Activated CD4-positive, alpha-beta T cell treated with anti-CD3 and anti-CD28 coated beads, Interleukin-2, amount 50 U/mL, for 48 hours (primary cell): ENCODE measurements around the gene EDARADD.

Experiments used
- DNase-seq, 2 experiments: peaks; one replicate each; pipeline ENCODE4 v3.0.0-alpha.2; 2020

EDARADD gene

GRCh38 chr1:236518322-236518721 is 124.2 kb downstream of the EDARADD start:
- DNase-seq = no peak

- no peak for DNase-seq
These were observed 126.4 kb downstream of the EDARADD start for GRCh38 chr1:236520445-236521005.

GRCh38 chr1:236522937-236523703 is 129.0 kb downstream of the EDARADD start:
- no peak for DNase-seq

- peak; percentile 93 to 94 for DNase-seq
These were observed 129.6 kb downstream of the EDARADD start, which contains the start of gene LGALS8 for GRCh38 chr1:236523704-236524141. LGALS8 (plus strand) TSS chr1:236523982; CDS start chr1:236526071, 2,089 bp downstream.

- DNase-seq = peak; percentile 51 to 58
These were observed 130.2 kb downstream of the EDARADD start for GRCh38 chr1:236524142-236524894.

- no peak for DNase-seq
These were observed 130.8 kb downstream of the EDARADD start for GRCh38 chr1:236524895-236525184.

GRCh38 chr1:236526079-236526478 is 132.0 kb downstream of the EDARADD start:
- no peak for DNase-seq

GRCh38 chr1:236530286-236530685 is 136.2 kb downstream of the EDARADD start:
- no peak for DNase-seq

- DNase-seq = no peak
These were observed 136.9 kb downstream of the EDARADD start for GRCh38 chr1:236530959-236531358.

- no peak for DNase-seq
These were observed 138.8 kb downstream of the EDARADD start for GRCh38 chr1:236532850-236533249.

- peak; percentile 34 to 55 for DNase-seq
These were observed 140.1 kb downstream of the EDARADD start for GRCh38 chr1:236534151-236534651.
